GM18499 (cell line): ENCODE measurements around the gene HOXB9.

ENCODE experiments used
- ATAC-seq: cut with Tn5 transposase; IDR thresholded peaks from one replicate; pipeline ENCODE4 v1.9.1; 2021; ENCODE audit warnings: moderate number of reproducible peaks; ENCODE audit not compliant: insufficient read depth, unreplicated experiment

The HOXB9 gene

DNA sequence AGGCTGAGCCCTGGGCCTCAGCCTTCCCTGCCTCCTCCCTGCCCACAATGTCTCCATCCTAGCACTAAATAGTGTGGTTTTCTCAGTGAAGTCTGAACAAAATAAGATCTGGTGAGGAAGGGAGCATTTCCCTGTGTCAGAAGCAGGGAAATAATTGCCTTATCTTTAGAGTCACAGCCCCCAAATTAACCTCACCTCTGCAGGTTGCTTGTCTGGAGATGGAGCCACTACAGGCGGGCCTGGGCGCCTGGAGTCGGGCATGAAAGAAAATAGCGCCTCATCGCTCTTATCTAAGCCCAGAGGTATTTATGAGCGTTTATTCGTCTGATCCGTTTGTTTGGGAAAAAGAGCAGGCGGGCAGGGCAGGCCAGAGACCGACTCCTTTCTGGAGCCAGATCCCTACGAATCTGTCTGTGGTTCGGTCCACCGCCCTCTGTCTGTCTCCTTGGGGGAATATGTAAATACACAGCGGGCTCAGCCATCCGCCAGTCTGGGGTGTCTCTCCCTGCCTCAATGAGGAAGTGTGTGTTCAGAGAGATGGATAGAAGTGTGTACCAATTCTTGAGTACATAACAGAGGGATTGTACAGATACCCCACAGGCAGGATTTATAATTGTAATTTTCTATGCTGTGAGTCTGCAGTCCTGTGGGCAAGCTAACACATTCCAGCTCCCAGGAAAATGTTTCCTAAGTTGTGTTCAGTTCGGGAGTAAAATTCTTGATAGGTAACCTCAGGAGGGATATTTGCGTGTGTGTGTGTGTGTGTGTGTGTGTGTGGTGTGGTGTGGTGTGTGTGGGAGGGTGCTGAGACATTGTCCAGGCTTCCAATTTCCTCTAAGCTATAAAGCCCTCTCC lies 25.7 kb downstream of the HOXB9 start:
- no peak for ATAC-seq

DNA sequence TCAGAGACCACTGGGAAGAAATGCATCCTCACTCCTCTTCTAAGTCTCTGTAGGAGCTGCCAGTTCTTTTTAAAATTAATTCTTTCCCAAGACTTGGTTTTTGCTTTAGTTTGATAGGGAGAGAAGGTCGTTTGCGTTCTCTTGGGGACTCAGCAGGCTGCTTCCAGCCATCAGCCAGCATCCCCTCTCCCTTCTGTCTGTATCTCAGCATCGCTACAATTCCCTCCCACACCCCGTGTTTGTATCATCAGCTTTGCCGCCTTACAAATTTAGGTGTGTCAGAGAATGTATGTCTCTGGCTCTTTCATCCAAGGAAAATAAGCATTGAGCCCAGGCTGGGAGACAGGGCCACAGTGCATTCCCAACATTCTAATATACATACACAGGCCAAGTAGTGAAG lies 26.8 kb downstream of the HOXB9 start:
- no peak for ATAC-seq

DNA sequence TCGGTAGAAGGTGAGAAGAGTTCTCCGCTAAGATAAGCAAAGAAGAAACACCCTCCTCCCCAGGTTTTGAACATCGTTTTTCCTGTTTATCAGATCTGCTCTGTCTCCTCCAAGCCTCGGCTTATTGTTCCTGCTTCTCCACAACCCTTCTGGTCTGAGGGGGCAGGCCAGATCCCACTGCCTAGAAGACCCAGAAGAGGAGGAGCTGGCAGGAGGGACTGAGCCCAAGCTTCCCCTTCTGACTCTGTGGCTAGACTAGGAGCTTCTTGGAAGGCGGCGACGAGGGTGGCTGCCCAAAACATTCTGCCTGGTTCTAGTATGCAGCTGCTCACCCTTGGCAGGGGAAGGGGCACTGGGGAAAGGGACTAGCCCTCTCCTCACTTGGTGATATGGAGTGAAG lies 27.4 kb downstream of the HOXB9 start:
- ATAC-seq: no peak

DNA sequence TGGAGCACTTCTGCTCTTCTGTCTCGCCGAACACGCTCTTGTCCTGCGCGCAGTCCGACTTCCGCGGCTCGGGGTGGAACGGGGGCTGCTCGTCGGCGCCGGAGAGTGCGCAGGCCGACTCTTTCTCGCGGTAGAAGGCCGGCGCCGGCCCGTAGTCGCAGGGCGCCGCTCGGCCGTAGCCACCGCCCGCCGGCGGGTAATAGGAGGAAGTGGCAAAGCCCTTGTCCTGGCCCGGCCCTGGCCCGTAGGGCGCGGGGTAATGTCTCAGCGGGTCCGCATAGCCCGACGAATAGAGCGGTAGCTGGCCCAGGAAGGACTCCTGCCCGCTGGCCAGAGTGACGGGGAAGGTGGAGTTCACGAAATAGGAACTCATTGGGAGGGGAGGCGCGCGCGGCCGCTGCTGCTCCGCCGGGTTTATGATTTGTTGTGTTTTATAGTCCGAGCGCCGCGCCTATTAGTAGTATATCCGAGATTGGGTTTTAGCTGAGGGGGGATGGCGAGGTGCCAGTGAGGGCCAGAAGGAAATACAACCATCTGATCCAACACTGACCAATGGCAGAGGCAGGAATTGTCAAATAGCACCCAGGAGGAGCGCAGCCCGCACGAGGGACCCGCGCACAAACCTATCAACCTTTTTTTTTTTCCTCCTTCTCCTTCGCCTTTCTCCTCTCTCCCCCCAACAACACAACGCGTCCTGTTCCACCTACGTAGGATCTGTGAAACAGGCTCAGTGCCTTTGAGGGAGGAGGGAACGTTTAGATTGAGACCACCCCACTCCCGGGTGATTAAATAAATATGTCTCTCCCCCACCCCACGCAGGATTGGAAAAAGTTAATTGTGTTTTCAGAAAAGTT lies 28.2 kb downstream of the HOXB9 start:
- no peak for ATAC-seq

DNA sequence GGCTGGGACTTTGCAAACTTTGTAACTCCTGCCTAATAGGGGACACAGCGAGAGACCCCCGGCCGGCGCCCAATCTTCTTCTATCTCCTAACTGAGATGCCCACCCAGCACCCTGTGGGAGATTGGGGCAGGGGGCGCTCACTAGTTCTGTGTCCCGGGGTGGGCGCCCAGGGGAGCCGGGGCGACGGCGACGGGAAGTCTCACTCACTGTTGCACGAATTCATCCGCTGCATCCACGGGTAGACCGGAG lies 28.7 kb downstream of the HOXB9 start:
- no peak for ATAC-seq

DNA sequence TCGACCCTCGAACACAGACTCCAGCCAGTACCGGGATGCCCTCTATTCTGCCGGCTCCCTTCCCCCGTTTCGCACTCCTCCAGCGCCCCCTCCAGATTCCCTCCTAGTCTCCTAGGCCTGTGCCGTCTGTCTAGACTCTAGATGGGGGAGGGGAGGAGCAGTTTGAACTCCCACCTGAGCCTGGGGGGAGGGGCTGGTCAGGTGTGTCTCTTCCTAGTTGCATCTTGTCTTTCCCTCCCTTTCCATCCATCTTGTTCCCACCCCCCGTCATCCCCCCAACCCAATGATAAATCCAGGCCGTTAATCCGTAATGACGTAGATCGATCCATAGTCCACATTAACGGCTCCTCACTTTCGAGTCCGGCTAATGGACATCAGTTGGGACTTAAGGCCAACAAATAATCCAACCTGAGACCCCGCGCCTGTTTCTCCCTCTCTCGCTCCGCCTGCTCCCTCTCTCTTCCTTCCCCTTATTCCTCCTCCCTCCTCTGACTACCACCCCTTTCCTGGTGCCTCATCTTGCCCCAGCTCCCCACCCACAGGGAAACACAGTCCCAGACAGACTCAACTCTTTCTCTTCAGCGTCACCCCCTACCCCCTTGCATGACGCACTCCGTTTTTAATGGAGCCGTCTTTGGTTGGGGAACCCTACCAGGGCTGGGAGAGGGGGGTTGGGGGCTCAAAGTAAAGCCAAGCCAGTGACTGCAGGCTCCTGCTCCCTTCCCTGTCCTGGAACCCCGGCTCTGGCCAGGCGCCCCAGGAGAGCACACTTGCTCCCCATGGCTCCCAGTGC lies 29.2 kb downstream of the HOXB9 start:
- no peak for ATAC-seq

DNA sequence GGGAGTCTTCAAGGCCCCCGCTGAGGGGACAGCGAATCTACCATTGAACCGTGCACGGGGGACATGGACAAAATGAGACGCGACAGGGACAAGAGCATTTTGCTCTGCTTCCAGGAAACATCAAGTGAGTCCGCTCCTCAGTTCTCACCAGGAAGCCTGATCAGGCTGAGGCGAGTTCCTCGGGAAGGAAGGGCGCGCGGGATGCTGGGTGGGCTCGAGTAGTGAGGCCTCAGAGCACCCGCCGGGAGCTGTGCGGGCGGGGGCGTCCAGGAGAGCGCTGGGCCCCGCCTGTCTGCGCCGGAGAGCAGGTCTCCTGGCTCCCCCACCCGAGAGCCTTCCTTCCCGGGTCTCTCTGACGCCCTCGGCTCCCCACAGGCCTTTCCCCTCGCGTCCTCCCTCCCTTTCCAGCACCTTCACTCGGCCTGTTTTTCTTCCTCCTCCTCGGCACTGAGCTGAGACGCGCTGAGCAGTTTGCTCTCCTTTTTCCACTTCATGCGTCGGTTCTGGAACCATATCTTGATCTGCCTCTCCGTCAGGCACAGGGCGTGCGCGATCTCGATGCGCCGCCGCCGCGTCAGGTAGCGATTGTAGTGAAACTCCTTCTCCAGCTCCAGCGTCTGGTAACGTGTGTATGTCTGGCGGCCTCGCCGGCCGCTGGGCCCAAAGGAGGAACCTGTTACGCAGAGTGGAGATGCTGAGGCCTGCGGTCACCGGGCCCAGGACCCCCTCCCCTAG lies 30.0 kb downstream of the HOXB9 start:
- no peak for ATAC-seq

DNA sequence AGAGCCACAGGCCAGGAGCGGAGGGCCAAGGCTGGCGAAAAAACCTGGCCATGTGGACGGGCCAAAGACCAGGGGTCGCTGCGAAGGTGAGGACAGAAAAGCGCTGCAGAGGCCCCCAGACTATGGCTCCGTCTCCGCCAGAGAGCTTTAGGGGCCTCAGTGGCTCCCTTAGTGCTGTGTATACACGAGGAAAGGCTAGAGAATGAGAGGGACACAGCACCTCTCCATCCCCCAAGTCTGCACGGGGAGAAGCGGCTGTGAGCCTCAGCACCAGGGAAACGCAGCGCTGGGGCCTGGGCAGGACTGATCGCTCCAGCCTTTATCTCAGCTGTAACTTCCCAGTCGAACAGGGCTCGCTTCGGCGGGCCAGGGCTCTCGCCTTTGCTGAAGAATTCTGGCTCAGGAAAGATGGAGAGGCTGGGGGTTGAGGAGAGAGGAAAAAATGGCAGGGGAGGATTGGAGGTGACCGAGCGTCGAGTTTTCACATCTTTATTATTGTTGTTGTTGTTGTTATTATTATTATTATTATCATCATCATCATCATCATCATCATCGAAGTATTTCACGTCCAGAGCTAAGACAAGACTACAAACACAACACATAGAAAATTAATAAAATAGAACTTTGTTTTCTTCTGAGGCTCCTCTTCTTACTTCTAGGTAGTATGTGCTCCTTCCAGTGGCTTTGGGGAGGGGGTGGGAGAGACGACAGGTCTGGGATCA lies 30.7 kb downstream of the HOXB9 start:
- no peak for ATAC-seq

DNA sequence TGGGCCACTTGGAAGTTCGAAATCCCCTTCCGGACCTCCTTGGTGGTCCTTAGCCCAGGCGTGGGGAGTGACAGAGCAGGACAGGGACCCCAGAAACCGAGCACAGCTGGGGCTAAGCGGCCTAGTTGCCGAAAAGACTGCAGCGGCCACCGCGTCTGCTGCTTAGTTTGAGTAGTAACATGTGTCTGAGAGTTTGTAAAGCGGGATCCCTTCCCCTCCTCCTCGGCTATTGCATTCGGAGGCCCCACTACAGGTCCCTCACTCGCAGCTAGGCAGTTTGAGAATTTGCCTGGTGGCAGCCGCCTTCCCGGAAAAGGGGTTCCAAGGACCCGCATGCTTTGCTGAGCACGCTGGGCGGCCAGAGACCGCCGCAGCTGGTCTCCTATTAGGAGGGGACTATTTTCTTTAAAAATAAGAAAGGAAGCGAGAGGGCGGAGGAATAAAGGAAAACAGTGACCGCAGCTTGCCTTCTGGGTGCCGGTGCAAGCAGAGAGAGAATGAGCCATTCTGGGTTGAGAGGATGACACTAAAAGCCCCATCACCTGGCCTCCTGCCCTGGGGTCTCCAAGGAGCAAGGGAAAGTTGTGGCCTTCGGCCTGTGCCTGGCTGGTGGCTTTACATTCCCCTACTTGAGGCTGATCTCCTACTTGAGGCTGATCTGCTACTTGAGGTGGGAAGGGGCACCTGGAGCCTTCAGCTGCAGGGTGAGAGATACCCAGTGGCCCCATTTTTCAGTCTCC lies 31.4 kb downstream of the HOXB9 start:
- no peak for ATAC-seq

DNA sequence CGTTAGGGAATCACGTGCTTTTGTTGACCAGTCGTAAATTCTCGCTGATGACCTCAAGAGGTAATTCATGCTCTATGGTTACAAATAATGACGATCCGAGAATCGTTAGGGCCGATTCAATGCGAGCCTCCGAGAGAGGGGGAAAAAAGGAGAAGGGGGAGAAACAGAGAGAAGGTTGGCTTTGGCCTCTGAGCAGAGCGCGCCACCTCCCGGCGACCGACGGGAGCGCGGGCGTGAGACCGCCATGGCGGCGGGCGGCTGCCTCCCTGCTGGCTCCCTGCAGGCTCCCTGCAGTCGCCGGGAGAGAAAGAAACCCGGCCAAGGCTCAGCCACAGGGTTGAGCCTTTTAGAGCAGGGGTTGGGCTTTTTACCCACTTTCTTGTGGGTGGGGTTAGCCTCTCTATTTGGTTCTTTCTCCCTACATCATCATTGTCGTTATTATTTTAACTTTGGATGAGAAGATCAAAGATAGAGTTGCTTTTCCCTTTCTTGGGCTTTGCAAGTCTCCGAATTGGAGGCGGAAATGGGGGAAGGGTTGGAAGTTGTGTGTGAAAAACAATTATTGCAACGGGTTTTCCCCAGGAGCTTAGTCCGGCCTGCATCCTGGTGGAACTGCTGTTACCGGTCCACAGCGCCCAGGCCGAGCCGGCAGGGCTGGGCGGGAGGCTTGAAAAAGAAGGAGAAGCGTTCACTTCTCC lies 32.2 kb downstream of the HOXB9 start:
- no peak for ATAC-seq

DNA sequence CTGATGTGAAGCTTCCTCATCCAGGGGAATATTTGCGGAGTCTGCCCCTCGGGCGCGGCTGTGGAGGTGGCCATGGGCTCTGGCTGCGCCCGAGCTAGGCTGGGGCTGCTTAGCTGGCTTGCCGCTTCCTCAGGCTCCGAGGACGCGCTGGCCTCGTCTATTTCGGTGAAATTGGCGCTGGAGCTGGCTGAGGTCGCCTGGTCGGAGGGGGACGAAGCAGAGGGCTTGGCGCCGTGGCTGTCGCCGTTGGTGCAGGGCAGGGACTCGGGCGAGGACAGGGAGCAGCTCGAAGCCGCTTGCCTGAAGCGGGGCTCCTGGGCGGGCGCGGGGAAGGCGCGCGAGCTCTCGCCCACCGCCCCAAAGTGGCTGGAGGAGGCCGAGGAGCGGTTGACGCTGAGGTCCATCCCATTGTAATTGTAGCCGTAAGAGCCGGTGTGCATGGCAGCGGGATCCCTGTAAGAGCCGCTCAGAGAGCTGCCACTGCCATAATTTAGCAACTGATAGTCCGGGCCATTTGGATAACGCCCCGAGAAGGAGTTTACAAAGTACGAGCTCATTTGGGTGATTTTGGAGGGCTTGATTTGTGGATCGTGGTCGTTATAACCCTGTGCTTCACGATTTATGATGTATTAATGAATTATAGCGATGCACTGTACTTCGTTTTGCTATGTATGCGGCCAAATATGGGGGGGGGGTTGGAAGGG lies 32.9 kb downstream of the HOXB9 start, which contains the start of gene HOXB5:
HOXB5 (minus strand) TSS at position 654 of the 704 bp plus-strand sequence; CDS start at position 557, 97 bp downstream.
- no peak for ATAC-seq

DNA sequence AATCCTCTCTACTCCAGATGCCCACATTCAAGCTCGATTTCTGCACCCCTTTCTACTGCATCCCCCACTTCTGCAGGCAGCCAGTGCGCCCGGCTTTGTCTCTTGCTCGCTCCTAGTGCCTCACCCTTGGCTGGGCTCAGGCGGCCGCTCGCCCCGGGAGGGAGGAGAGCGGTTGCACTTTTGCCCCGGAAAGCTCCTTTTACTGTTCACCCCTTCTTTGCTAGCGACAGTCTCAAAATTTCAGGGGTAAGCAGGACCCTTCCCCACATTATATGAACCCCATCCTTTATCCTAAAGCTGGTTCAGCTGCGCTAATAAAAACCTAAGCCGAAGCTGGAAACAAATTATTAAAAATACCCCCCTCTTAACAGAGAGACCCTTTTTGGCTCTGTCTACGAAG lies 33.6 kb downstream of the HOXB9 start:
- ATAC-seq: no peak

DNA sequence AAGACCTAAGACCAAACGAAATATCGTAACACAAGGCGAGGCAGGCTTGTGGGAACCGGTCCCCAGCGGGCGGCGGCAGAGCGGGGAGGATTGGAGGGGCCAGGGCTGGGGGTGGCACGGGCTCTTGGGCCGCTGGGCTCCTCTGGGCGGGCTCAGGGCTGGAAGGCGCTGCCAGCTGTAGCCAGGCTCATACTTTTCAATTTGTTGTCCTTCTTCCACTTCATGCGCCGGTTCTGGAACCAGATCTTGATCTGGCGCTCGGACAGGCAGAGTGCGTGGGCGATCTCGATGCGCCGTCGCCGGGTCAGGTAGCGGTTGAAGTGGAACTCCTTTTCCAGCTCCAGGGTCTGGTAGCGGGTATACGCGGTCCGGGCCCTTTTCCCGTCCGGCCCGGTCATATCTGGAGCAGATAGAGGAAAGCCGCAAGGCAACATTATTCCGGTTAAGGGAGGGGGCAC lies 34.1 kb downstream of the HOXB9 start:
- ATAC-seq: no peak

DNA sequence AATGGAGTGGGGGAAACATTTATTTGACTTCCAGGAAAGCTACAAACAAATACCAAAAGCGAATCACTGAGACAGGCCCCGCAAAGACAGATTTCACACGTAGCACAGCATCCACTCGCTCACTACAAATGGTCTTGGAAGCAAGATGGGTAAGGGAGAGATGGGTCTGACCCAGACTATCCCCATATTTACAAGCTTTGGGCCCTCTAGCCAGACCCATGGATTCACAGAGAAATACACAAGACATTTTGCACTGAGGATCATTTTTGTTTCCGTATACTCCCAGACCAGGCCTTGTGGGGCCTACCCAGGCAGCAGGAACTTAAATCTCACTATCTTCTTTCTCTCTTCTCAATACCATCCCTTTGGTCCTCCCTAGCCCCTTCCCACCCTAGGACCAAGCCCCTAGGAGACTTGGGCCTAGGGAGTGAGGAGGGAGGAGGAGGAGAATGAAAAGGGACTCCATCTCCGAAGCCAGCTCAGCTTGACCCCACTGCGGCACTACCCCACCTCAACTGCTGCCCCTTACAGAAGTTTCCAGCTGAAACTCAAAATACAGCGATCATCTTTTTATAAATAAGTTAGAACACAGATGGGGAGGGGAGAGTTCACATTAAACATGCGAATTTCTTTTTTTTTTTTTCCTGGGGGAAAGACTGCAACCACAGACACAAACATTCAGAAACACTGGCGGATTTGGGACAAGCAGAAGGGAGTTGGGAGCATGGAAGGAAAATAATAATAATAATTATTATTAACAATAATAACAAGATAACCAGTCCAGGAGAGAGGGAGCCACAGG lies 34.7 kb downstream of the HOXB9 start:
- no peak for ATAC-seq

DNA sequence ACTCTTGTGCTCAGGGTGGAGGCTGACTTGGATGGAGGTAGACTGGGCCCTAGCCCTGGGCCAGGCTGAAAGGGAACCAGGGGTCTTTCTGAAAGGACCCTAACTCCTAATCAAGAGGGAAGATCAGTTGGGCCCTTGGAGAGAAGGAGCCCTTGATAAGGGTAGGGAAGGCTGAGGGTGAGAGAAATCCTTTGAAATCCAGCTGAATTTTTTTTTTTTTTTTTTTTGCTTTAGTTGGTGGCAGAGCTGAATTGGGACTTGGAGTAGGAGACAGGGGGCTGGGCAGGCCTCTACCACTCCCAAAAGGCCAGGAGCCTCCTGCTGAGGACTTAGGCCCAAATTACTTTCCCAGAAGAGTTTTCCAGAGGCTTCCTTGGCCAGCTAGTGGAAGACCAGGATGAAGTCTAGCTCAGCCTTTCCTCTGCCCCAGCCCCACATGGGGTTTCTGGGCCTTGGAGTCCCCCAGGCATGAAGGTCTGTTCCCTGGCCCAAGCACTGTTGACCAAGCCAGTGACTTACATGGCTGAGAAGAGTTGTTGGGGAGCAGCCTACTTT lies 35.5 kb downstream of the HOXB9 start:
- no peak for ATAC-seq

DNA sequence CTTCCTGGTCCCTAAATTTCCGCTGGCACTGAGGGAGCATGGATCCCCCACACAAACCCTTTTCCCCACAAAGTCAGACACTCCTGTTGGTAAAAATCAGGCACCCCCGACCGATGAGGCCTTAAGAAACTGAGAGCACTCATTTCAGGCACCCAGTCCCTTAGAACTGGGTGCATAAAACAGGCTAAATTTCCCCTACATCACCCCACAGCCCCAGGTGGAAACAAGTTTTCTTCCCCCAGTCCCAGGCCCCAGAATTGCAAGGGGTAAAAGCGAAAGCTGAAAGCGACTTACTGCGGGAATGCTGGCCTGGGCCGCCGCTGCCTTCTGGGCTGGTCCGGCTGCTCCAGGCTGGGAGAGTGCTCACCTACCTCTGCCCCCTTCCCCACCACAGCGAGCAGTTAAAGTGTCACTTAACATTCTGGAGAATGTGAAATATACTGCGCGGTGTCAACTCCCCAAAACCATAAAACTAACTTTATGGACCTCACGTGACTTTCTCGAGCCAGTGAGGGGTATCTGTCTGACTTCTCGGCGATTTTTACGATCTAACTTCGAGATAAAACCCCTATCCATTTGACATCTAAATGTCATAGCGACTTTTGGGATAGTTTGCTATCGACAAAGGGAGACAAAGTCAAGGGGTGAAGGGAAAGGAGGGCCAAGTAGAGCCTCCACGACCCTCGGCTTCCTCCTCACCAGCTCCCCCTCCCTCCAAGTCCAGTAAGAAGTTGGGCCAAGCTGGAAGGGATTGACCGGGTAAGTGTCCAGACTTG lies 36.1 kb downstream of the HOXB9 start, which contains the start of gene HOXB3:
HOXB3 (minus strand) TSS at position 411 of the 776 bp plus-strand sequence. CDS start 37,767 bp downstream, outside the sequence.
- no peak for ATAC-seq
